IMR-90 (cell line): Measurements from ENCODE around the gene NPBWR2. TPM values are rescaled to one million over a fixed set of nuclear protein-coding genes. Genes with fewer than 3 reads are reported as not detected.

Experiments used
- polyA plus RNA-seq, 3 experiments: library from polyadenylated mRNA; depleted of rRNA; stranded (reverse); fragments of >200 nt; gene quantifications; 2 replicates each; pipeline ENCODE4 v1.2.3, GENCODE V29; 2012; ENCODE audit warnings: low replicate concordance in 1 of 3
- total RNA-seq: library from RNA; depleted of rRNA; stranded (reverse); fragments of >200 nt; gene quantifications from 2 replicates; pipeline ENCODE4 v1.2.3, GENCODE V29; 2012
- TF ChIP-seq, protein P1 (sequence below): conservative IDR thresholded peaks from 2 replicates; pipeline ENCODE4 v1.5.1; 2012; ENCODE audit warnings: mild to moderate bottlenecking, low read depth, low read length, improper control_type of control experiment

The NPBWR2 gene
- total and polyA plus RNA-seq, 2 of the 4 experiments (the other 2 are of a cell fraction) = not detected

DNA sequence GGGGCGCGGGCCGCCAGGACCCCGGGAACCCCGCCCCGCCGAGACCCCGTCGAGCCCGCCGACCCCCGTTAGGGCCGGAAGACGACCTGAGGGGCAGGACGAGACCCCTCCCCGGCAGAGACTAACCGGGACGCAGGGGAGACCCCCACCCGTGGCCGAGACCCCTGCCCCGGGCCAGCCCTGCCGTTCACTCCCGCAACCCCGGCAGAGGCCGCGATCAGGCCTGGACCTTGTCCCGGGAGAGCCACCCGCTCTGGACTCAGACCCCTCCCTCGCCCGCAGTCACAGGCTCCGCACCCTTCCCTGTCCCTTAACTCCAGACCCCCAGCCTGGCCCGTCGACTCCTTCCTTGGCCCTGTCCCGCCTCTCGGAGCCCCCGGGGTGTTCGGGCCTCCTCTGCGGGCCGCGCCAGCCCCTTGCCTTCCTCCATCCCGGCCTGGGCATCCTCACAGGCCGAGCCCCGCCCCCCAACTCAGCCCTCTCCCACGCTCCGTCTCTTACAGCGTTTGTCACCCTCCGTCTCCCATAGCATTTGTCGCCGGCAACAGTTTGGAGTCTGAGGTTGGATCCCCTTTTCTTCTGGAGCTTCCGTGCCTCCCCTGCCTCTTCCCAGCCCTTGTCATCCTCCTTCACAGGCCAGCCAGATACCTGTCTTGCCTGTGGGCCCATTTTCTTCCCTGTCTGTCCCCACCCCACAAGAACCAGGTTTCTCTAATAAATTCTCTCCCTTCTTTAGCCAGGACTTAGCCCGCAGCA lies 43.8 kb downstream of the NPBWR2 start (continued):
- TF ChIP-seq, protein P1, sequence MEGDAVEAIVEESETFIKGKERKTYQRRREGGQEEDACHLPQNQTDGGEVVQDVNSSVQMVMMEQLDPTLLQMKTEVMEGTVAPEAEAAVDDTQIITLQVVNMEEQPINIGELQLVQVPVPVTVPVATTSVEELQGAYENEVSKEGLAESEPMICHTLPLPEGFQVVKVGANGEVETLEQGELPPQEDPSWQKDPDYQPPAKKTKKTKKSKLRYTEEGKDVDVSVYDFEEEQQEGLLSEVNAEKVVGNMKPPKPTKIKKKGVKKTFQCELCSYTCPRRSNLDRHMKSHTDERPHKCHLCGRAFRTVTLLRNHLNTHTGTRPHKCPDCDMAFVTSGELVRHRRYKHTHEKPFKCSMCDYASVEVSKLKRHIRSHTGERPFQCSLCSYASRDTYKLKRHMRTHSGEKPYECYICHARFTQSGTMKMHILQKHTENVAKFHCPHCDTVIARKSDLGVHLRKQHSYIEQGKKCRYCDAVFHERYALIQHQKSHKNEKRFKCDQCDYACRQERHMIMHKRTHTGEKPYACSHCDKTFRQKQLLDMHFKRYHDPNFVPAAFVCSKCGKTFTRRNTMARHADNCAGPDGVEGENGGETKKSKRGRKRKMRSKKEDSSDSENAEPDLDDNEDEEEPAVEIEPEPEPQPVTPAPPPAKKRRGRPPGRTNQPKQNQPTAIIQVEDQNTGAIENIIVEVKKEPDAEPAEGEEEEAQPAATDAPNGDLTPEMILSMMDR = no peak
